ENCODE measurements around the gene RGS8. TPM values are rescaled to one million over a fixed set of nuclear protein-coding genes. Genes with fewer than 3 reads are reported as not detected.

The RGS8 gene
- total RNA-seq, 2 donors from 2014 or later, result 0.04 to 0.08 TPM

- H3K27ac Mint-ChIP-seq, result no peak overlapping the region
- H3K9me3 Mint-ChIP-seq, result peaks cover 3% of the 10 kb centered on the region
- ATAC-seq (replicated peaks), result no peak
- H3K4me3 Mint-ChIP-seq, result no peak overlapping the region
- no peaks in the 10 kb centered on the region for H3K36me3 Mint-ChIP-seq (ENCODE audit: low read depth)
- H3K4me1 Mint-ChIP-seq, result no peaks in the 10 kb centered on the region
- H3K27me3 Mint-ChIP-seq, result peaks cover 5% of the 10 kb centered on the region
Measured at GRCh38 chr1:182649041-182649440, 35.3 kb downstream of the RGS8 start.

GRCh38 chr1:182646739-182647138 is 37.6 kb downstream of the RGS8 start:
- ATAC-seq (replicated peaks), result no peak
- Mint-ChIP-seq H3K4me3 (no peak overlapping the region), H3K36me3 (ENCODE audit: low read depth) (no peaks in the 10 kb centered on the region), H3K4me1 (no peaks in the 10 kb centered on the region), H3K9me3 (peaks cover 3% of the 10 kb centered on the region), H3K27ac (no peak overlapping the region), H3K27me3 (peaks cover 5% of the 10 kb centered on the region)

- Mint-ChIP-seq H3K36me3 (ENCODE audit: low read depth) (no peaks in the 10 kb centered on the region), H3K9me3 (peaks cover 3% of the 10 kb centered on the region), H3K4me1 (no peaks in the 10 kb centered on the region), H3K27ac (no peak overlapping the region), H3K4me3 (no peak overlapping the region), H3K27me3 (peaks cover 5% of the 10 kb centered on the region)
- ATAC-seq (replicated peaks), result no peak
Measured at GRCh38 chr1:182644886-182645285, 39.5 kb downstream of the RGS8 start.

- no peak overlapping the region for H3K27ac Mint-ChIP-seq
- no peaks in the 10 kb centered on the region for H3K36me3 Mint-ChIP-seq (ENCODE audit: low read depth)
- peaks cover 5% of the 10 kb centered on the region for H3K27me3 Mint-ChIP-seq
- no peaks in the 10 kb centered on the region for H3K4me1 Mint-ChIP-seq
- peaks cover 3% of the 10 kb centered on the region for H3K9me3 Mint-ChIP-seq
- no peak for ATAC-seq (replicated peaks)
- H3K4me3 Mint-ChIP-seq, result no peak overlapping the region
Measured at GRCh38 chr1:182643699-182644098, 40.7 kb downstream of the RGS8 start.

GRCh38 chr1:182642461-182642860 is 41.9 kb downstream of the RGS8 start:
- Mint-ChIP-seq H3K27ac (no peak overlapping the region), H3K36me3 (ENCODE audit: low read depth) (no peaks in the 10 kb centered on the region), H3K4me1 (no peaks in the 10 kb centered on the region), H3K27me3 (peaks cover 3% of the 10 kb centered on the region), H3K9me3 (peaks cover 3% of the 10 kb centered on the region), H3K4me3 (no peak overlapping the region)
- no peak for ATAC-seq (replicated peaks)

GRCh38 chr1:182641561-182641960 is 42.8 kb downstream of the RGS8 start:
- Mint-ChIP-seq H3K9me3 (peaks cover 3% of the 10 kb centered on the region), H3K27ac (no peak overlapping the region), H3K4me1 (no peaks in the 10 kb centered on the region), H3K4me3 (no peak overlapping the region), H3K27me3 (peaks cover 7% of the 10 kb centered on the region), H3K36me3 (ENCODE audit: low read depth) (no peaks in the 10 kb centered on the region)
- no peak for ATAC-seq (replicated peaks)

- H3K27ac Mint-ChIP-seq, result no peak overlapping the region
- ATAC-seq (replicated peaks), result no peak
- H3K9me3 Mint-ChIP-seq, result peaks cover 1% of the 10 kb centered on the region
- H3K4me3 Mint-ChIP-seq, result no peak overlapping the region
- H3K4me1 Mint-ChIP-seq, result no peaks in the 10 kb centered on the region
- peaks cover 11% of the 10 kb centered on the region for H3K27me3 Mint-ChIP-seq
- H3K36me3 Mint-ChIP-seq (ENCODE audit: low read depth), result no peaks in the 10 kb centered on the region
Measured at GRCh38 chr1:182639330-182639729, 45.1 kb downstream of the RGS8 start.

DNA sequence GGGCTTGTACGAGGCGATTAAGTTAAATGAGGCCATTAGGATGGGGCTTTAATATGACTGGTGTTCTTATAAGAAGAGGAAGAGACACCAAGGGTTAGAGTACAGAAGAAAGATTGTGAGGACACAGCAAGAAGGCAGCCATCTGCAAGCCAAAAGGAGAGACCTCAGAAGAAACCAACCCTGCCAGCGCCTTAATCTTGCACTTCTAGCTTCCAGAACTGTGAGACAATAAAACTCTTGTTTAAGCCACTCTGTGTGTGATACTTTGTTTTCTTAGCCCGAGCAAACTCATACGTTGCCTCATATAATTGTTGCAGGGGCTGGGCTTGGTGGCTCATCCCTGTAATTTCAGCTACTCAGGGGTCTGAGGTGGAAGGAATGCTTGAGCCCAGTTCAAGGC is 46.6 kb downstream of the RGS8 start:
- no peaks in the 10 kb centered on the region for H3K9me3 Mint-ChIP-seq

DNA sequence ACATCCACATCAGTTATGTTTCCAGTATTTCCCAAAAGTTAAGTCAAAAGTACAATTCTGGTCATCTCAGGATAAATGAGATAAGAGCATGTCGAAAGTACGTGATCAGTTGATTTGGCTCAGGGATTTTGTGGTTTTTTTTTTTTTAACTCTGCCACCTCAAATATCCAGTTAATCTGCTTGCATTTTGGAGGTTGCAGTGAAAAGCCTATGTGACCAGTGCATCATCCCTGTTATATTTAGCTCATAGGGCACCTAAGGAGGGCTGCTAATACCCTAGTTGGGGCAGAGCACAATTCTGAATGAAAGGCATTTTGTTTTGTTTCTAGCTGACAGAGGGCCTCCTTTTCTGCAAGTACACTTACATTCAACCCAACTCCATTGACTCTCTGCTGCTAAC is 48.5 kb downstream of the RGS8 start:
- no peak for ATAC-seq (replicated peaks)
- Mint-ChIP-seq H3K36me3 (ENCODE audit: low read depth) (no peaks in the 10 kb centered on the region), H3K27ac (no peak overlapping the region), H3K9me3 (no peaks in the 10 kb centered on the region), H3K4me1 (peaks cover 13% of the 10 kb centered on the region), H3K27me3 (peaks cover 11% of the 10 kb centered on the region), H3K4me3 (no peak overlapping the region)

More for the DNA sequence above, 46.6 kb downstream of the RGS8 start:
- ATAC-seq (replicated peaks), result no peak
- peaks cover 3% of the 10 kb centered on the region for H3K4me1 Mint-ChIP-seq
- H3K27me3 Mint-ChIP-seq, result peaks cover 11% of the 10 kb centered on the region
- H3K4me3 Mint-ChIP-seq, result no peak overlapping the region
- no peaks in the 10 kb centered on the region for H3K36me3 Mint-ChIP-seq (ENCODE audit: low read depth)
- H3K27ac Mint-ChIP-seq, result no peak overlapping the region

Other genes with a start within 250 kb of the RGS8 start
- not detected for gene RGSL1, start 234.4 kb downstream of the RGS8 start, total RNA-seq
- 1 to 10 TPM; 2.7 to 8.4 TPM for gene RNASEL, start 95.3 kb downstream of the RGS8 start, total RNA-seq
- gene RGS16, start 80.2 kb downstream of the RGS8 start, total RNA-seq, result 10 to 100 TPM in 1 of 2 donors, 1 to 10 TPM in 1; 9.7 to 32.1 TPM
- 1 to 10 TPM in 1 of 2 donors, under 1 TPM in 1; 0.90 to 1.4 TPM for gene NPL, start 105.2 kb upstream of the RGS8 start, total RNA-seq
- 100 to 1,000 TPM; 136 to 273 TPM for gene DHX9, start 154.8 kb upstream of the RGS8 start, total RNA-seq